ENCODE measurements around the gene XRCC3.

Gene XRCC3

DNA sequence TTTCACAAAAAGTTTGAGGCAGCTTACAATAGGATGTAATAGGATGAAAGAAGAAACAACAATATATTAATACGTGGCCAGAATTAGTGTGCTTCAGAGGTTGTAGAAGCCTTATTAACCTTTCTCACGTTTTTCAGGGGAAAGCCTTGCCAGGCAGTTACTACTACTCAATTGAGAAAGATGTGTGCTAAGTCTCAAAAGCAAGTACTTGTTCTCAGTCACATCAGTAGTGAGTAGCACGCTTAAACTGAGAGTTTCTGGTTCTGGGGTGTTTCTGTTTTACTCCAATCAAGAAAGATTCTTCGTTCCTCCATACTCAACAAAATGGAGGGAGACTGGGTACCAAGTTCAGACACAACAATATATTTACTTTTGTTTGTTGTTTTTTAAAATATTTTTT lies 47.6 kb downstream of the XRCC3 start:
- DNase-seq (ENCODE audit: extremely low spot score) = no peak
- TF ChIP-seq CTCF (IDR thresholded peaks at IDR 0.05; ENCODE audit: control extremely low read depth, extremely low read depth, low read depth, missing control alignments) = no peak
- POLR2A ChIA-PET = interaction anchor here (0.6 kb wide), 2 partner anchors 18 to 1413 kb away, joined by 3 to 4 read pairs; no protein-coding TSS in a partner anchor
- CTCF ChIA-PET = interaction anchor here (0.7 to 1.7 kb wide), 5 partner anchors 9 to 19 kb away, joined by 3 to 7 read pairs (median 3); no protein-coding TSS in a partner anchor

DNA sequence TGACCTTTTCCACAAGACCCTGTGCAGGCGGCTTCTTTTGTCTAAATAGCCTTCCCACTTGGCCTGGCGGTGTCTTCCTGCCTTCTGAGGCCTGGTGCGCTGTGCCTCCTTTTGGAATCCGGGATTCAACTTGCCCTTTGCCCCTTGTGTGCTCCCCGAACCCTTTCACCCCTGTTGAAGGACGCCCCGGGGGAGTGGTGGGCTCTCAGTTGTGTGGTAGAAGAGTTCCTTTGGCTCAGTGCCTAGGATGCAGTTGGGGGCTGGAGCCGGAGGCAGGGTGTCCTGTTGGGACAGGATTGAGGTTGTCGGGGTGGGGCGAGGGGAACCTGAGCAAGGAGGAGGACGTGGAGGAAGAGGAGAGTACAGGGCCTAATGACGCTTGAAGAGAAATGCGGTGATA lies 51.7 kb downstream of the XRCC3 start:
- no peak for TF ChIP-seq CTCF (IDR thresholded peaks at IDR 0.05; ENCODE audit: control extremely low read depth, extremely low read depth, low read depth, missing control alignments)
- ChIA-PET POLR2A (no interaction called here), CTCF (no interaction called here)
- DNase-seq (ENCODE audit: extremely low spot score) = no peak

- no peak for DNase-seq (ENCODE audit: extremely low spot score)
- POLR2A ChIA-PET = no interaction called here
- no peak for TF ChIP-seq CTCF (IDR thresholded peaks at IDR 0.05; ENCODE audit: control extremely low read depth, extremely low read depth, low read depth, missing control alignments)
- CTCF ChIA-PET = no interaction called here
Observed at GRCh38 chr14:103662591-103662990, 52.7 kb downstream of the XRCC3 start.

DNA sequence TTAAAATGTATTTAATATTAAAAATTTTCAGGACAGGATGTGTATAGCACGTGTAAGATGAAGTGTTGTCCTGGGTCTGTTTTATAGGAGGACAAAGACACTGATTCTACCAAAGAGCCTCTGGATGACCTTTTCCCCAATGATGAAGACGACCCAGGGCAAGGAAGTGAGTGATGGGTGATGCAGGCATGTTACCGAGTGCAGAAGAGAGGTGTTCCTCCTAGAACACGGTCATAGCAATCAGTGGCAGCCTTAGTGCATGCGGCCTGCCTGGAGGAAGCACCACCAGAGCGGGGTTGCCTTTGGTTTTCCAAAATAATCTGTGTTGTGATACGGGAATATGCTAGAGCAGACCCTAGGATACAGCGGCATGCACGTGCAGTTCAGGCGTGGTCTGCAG lies 53.2 kb downstream of the XRCC3 start:
- CTCF ChIA-PET = interaction anchor here (1.4 kb wide), 1 partner anchor 15 kb away, joined by 4 read pairs; no protein-coding TSS in a partner anchor
- POLR2A ChIA-PET = no interaction called here

DNA sequence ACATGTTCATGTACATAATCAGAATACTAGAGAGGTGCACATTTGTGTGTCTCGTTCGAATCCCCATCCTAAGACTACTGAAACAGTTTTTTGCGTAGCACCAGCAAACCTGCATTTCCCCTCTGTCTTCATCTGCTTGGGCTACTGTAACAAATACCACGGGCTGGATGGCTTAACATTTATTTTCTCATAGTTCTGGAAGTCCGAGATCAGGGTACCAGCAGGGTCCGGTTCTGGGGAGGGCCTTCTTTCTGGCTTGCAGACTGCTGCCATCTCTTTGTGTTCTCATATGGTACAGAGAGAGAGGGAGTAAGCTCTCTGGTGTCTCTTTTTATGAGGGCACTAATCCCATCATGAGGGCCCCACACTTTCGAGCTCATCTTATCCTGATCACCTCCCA lies 55.6 kb downstream of the XRCC3 start:
- ChIA-PET CTCF (no interaction called here), POLR2A (no interaction called here)
- no peak for DNase-seq (ENCODE audit: extremely low spot score)
- no peak for TF ChIP-seq CTCF (IDR thresholded peaks at IDR 0.05; ENCODE audit: control extremely low read depth, extremely low read depth, low read depth, missing control alignments)

More for the DNA sequence above, 53.2 kb downstream of the XRCC3 start:
- DNase-seq (ENCODE audit: extremely low spot score) = no peak
- TF ChIP-seq CTCF (IDR thresholded peaks at IDR 0.05; ENCODE audit: control extremely low read depth, extremely low read depth, low read depth, missing control alignments) = no peak

GRCh38 chr14:103657471-103657870 lies 57.8 kb downstream of the XRCC3 start:
- ChIA-PET POLR2A (no interaction called here), CTCF (no interaction called here)
- no peak for DNase-seq (ENCODE audit: extremely low spot score)
- no peak for TF ChIP-seq CTCF (IDR thresholded peaks at IDR 0.05; ENCODE audit: control extremely low read depth, extremely low read depth, low read depth, missing control alignments)

GRCh38 chr14:103656756-103657133 lies 58.5 kb downstream of the XRCC3 start:
- TF ChIP-seq CTCF (IDR thresholded peaks at IDR 0.05; ENCODE audit: control extremely low read depth, extremely low read depth, low read depth, missing control alignments) = no peak
- POLR2A ChIA-PET = no interaction called here
- CTCF ChIA-PET = no interaction called here
- no peak for DNase-seq (ENCODE audit: extremely low spot score)

Data from GM10248 (cell line).